Erythroblast (primary cell): Measurements from ENCODE around the gene USF2.

Experiments used
- GATA1 ChIP-seq: IDR thresholded peaks from 2 replicates; pipeline ENCODE4 v1.6.1; 2011; ENCODE audit warnings: low read depth, mild to moderate bottlenecking, control low read depth, low read length, moderate library complexity
- POLR2A ChIP-seq: IDR thresholded peaks from 2 replicates; pipeline ENCODE4 v1.6.1; 2011; ENCODE audit warnings: mild to moderate bottlenecking, low read length

DNA sequence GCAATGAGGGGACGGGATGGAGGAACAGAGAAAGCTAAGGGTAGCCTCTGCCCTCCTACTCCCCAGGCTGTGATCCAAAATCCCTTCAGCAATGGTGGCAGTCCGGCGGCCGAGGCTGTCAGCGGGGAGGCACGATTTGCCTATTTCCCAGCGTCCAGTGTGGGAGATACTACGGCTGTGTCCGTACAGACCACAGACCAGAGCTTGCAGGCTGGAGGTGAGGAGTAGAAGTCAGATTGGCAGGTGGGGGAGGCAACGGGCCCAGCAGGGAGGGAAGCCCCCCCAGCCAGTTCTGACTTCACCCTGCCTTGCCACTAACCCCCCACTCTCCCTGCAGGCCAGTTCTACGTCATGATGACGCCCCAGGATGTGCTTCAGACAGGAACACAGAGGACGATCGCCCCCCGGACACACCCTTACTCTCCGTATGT, 1.6 kb downstream of the USF2 start:
- TF ChIP-seq POLR2A (no peak), GATA1 (no peak)
